ENCODE measurements around the gene ZNF593.

DNA sequence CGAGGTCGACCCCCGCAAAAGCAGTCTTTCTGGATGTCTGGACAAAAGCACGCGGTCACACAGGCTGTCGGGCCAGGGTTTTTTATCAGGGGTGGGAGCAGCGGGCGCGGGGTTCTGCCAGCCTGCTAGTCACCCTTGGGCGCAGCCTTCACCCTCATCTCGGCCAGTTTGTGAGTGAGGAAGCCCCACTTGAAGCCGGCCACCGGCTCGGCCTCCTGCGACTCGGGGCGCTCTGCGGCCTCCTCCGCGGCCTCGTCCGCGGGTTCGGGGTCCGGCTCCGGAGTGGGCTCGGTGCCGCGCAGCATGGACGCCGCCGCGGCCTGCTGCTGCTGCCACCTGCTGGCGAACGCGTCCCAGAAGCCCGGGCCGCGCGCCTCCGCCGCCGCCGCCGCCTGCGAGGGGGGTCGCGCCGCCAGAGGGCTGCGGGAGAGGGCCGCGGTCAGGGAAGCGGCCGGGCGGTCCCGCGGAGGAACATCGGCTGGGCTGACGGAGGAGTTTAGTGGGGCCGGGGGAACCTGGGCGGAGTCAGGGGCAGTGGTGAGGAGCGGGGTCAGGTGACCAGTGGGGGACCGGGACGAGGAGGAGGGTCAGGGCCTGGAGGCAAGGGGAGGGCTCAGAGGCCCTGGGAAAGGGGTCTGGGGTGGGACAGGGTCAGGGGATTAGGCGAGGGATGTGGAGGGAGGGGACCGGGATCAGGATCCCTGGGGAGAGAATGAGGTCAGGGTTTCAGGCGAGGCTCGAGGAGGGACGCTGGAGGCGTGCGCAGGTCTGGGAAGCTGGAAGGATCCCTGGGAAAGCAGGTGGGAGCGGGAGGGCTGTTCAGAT, 5.5 kb upstream of the ZNF593 start:
- TF ChIP-seq POLR2A (IDR thresholded peaks at IDR 0.05): no peak
- TF ChIP-seq, protein P1, sequence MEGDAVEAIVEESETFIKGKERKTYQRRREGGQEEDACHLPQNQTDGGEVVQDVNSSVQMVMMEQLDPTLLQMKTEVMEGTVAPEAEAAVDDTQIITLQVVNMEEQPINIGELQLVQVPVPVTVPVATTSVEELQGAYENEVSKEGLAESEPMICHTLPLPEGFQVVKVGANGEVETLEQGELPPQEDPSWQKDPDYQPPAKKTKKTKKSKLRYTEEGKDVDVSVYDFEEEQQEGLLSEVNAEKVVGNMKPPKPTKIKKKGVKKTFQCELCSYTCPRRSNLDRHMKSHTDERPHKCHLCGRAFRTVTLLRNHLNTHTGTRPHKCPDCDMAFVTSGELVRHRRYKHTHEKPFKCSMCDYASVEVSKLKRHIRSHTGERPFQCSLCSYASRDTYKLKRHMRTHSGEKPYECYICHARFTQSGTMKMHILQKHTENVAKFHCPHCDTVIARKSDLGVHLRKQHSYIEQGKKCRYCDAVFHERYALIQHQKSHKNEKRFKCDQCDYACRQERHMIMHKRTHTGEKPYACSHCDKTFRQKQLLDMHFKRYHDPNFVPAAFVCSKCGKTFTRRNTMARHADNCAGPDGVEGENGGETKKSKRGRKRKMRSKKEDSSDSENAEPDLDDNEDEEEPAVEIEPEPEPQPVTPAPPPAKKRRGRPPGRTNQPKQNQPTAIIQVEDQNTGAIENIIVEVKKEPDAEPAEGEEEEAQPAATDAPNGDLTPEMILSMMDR (IDR thresholded peaks at IDR 0.05): peak in 6 of 7 experiments; percentile 24 to 83 (median 75)

All from body of pancreas (tissue), 4 donors.